MM.1S (cell line): ENCODE results near the gene IGF1R.

Source experiments
- DNase-seq: peaks from one replicate; pipeline ENCODE4 v3.0.0-alpha.2; 2015
- H2AFZ ChIP-seq: fragments of 300-600 bp; sonication (generic); 2 replicates; pipeline ENCODE4 v1.6.0; 2016; ENCODE audit warnings: antibody characterized with exemption, low read length
- H3F3A ChIP-seq: fragments of 300-600 bp; sonication (generic); 2 replicates; pipeline ENCODE4 v1.6.1; 2016; ENCODE audit warnings: mild to moderate bottlenecking, antibody characterized with exemption, low read length, moderate library complexity, mixed read lengths; ENCODE audit not compliant: insufficient read depth
- H3K27ac ChIP-seq: fragments of 300-600 bp; sonication (generic); 2 replicates; pipeline ENCODE4 v1.5.1; 2016; ENCODE audit warnings: mild to moderate bottlenecking, low read length
- H3K27me3 ChIP-seq: fragments of 300-600 bp; sonication (generic); replicated peaks from 2 replicates; pipeline ENCODE4 v1.6.0; 2016; ENCODE audit warnings: low read length; ENCODE audit not compliant: insufficient read depth
- H3K36me3 ChIP-seq: fragments of 300-600 bp; sonication (generic); replicated peaks from 2 replicates; pipeline ENCODE4 v1.6.1; 2016; ENCODE audit warnings: mild to moderate bottlenecking, low read length, mixed read lengths; ENCODE audit not compliant: insufficient read depth
- H3K4me1 ChIP-seq: fragments of 300-600 bp; sonication (generic); 2 replicates; pipeline ENCODE4 v1.6.1; 2016; ENCODE audit warnings: low read length, mixed read lengths
- H3K4me2 ChIP-seq: fragments of 300-600 bp; sonication (generic); 2 replicates; pipeline ENCODE4 v1.6.0; 2016; ENCODE audit warnings: low read depth, low read length
- H3K4me3 ChIP-seq: fragments of 300-600 bp; sonication (generic); 2 replicates; pipeline ENCODE4 v1.5.1; 2016; ENCODE audit warnings: low read length, mixed read lengths
- H3K79me2 ChIP-seq: fragments of 300-600 bp; sonication (generic); 2 replicates; pipeline ENCODE4 v1.6.1; 2016; ENCODE audit warnings: mixed run types, low read length, mixed read lengths
- H3K9ac ChIP-seq: fragments of 300-600 bp; sonication (generic); 2 replicates; pipeline ENCODE4 v1.6.1; 2016; ENCODE audit warnings: low read length, mixed read lengths
- H3K9me2 ChIP-seq: fragments of 300-600 bp; sonication (generic); replicated peaks from 2 replicates; pipeline ENCODE4 v1.6.1; 2016; ENCODE audit warnings: mild to moderate bottlenecking, low read length, mixed read lengths; ENCODE audit not compliant: insufficient read depth
- H3K9me3 ChIP-seq: fragments of 300-600 bp; sonication (generic); replicated peaks from 2 replicates; pipeline ENCODE4 v1.6.1; 2016; ENCODE audit warnings: mild to moderate bottlenecking, low read length, mixed read lengths; ENCODE audit not compliant: insufficient read depth
- H4K20me1 ChIP-seq: fragments of 300-600 bp; sonication (generic); 2 replicates; pipeline ENCODE4 v1.6.1; 2016; ENCODE audit warnings: mild to moderate bottlenecking, low read length, moderate library complexity, mixed read lengths; ENCODE audit not compliant: insufficient read depth
- EZH2 ChIP-seq: fragments of 300-600 bp; sonication (generic); optimal IDR thresholded peaks from 2 replicates; pipeline ENCODE3; 2017; ENCODE audit warnings: low read depth, mild to moderate bottlenecking, antibody characterized with exemption, low read length, mixed read lengths
- EZH2phosphoT487 ChIP-seq: fragments of 300-600 bp; sonication (generic); IDR thresholded peaks from 2 replicates; pipeline ENCODE4 v1.6.1; 2018; ENCODE audit warnings: antibody characterized with exemption, low read length
- TF ChIP-seq, protein P1 (sequence below): fragments of 300-600 bp; sonication (generic); IDR thresholded peaks from 2 replicates; pipeline ENCODE4 v1.5.1; 2016; ENCODE audit warnings: antibody characterized with exemption, low read length, mixed read lengths

Gene IGF1R

DNA sequence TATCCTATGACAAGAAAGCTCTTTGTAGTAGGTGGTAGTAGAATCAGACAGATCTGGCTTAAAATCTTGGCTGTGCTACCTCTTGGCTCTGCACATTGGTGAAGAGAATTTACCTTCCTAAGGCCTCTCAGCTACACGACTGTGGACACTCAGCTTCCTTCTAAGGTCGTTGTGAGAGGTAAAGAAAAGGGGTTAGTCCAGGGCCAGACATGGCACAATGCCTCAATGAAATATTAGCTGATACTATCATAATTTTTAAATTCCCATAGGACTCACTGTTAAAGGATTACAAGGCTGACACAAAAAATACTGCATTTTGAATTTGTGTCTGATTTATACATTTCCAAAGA is 80.4 kb downstream of the IGF1R start:
- no peak for DNase-seq
- Histone ChIP-seq H3K36me3 (no peaks in the 10 kb centered on the region), H3K9me3 (no peaks in the 10 kb centered on the region), H2AFZ (no peak overlapping the region), H3K4me1 (no peaks in the 10 kb centered on the region), H3K27ac (no peak overlapping the region), H3K4me2 (no peak overlapping the region), H3K9ac (no peak overlapping the region), H3K4me3 (no peak overlapping the region), H3F3A (no peaks in the 10 kb centered on the region), H4K20me1 (no peaks in the 10 kb centered on the region; the same call in 1 of the 2 replicates), H3K9me2 (no peaks in the 10 kb centered on the region), H3K79me2 (peaks cover 83% of the 10 kb centered on the region), H3K27me3 (no peaks in the 10 kb centered on the region)
- TF ChIP-seq EZH2phosphoT487 = no peak
- TF ChIP-seq, protein P1, sequence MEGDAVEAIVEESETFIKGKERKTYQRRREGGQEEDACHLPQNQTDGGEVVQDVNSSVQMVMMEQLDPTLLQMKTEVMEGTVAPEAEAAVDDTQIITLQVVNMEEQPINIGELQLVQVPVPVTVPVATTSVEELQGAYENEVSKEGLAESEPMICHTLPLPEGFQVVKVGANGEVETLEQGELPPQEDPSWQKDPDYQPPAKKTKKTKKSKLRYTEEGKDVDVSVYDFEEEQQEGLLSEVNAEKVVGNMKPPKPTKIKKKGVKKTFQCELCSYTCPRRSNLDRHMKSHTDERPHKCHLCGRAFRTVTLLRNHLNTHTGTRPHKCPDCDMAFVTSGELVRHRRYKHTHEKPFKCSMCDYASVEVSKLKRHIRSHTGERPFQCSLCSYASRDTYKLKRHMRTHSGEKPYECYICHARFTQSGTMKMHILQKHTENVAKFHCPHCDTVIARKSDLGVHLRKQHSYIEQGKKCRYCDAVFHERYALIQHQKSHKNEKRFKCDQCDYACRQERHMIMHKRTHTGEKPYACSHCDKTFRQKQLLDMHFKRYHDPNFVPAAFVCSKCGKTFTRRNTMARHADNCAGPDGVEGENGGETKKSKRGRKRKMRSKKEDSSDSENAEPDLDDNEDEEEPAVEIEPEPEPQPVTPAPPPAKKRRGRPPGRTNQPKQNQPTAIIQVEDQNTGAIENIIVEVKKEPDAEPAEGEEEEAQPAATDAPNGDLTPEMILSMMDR = no peak
- TF ChIP-seq EZH2 = no peak

DNA sequence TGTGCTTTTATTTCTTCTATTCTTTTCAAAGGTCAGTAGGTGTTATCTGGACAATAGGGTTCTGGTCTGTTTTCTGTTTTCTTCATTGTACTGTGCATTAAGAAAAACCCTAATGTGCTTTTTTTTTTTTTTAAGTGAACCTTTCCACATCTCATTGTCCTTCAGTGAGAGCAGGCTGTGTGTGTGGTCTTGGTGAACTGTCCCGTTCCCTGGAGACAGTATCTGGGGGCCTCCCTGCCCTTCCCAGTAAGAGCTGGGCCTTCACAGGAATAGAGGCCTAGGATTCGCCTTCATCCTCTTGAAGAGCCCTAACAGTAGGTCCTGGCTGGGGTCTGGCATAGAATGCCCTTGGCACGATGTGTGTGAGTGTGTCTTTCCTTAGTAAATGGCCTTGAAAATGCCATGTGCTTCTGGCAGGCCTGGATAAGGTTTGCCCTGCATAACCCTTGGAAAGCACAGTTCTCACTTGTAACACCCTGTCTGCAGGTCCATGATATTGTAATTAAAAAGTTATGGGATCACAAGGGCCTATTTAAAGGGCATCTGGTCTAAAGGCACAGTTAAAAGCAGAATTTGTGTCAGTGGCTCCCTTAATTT is 81.2 kb downstream of the IGF1R start:
- TF ChIP-seq EZH2phosphoT487 (no peak), EZH2 (no peak)
- TF ChIP-seq, protein P1 = no peak
- Histone ChIP-seq H3K27ac (no peak overlapping the region), H3F3A (no peaks in the 10 kb centered on the region), H3K79me2 (peaks cover 83% of the 10 kb centered on the region), H4K20me1 (no peaks in the 10 kb centered on the region; the same call in 1 of the 2 replicates), H3K4me1 (no peaks in the 10 kb centered on the region), H3K9me2 (no peaks in the 10 kb centered on the region), H3K27me3 (no peaks in the 10 kb centered on the region), H3K9ac (no peak overlapping the region), H3K36me3 (no peaks in the 10 kb centered on the region), H3K4me3 (no peak overlapping the region), H3K4me2 (no peak overlapping the region), H3K9me3 (no peaks in the 10 kb centered on the region), H2AFZ (no peak overlapping the region)
- no peak for DNase-seq

DNA sequence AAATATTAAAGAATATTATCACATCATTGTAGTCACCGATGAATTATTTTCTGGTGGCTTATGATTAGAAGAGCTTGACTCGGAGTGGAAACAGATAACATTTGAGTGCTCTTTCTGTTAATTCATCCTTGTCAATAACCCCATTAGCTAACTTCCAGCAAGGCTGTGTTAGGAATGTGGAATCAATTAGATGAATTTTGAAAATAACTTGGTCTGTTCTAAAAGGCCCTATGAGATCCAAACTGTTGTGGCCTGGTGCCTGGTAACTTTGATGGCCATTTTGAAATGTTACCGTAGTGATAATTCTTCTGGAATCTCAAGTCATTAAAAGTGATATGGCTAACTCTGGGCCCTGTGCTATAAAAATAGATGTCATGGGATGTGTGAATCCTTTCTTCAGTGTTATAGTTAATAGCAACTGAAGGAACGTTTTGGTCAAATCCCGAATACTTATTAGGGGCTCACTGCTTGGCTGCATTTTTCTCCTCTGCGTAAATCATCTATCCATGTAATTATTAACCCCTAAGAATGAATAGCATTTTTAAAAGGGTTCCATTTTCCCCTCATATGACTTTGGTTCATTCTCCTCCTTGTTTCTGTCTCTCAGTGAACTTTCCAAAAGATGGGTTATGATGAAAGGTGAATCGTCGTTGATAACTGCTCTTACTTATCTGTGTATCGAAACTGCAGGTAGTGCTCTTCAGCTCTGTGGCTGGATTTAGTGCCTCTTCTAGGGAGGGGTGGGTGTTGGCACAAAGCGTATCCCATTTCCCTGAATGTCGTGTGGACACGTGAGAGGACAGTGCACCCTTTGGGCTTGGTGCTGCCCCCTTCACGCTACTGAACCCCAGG is 82.7 kb downstream of the IGF1R start:
- Histone ChIP-seq H3K79me2 (peaks cover 90% of the 10 kb centered on the region), H2AFZ (no peak overlapping the region), H3F3A (no peaks in the 10 kb centered on the region), H3K4me3 (no peak overlapping the region), H3K36me3 (no peaks in the 10 kb centered on the region), H3K9me3 (no peaks in the 10 kb centered on the region), H4K20me1 (no peaks in the 10 kb centered on the region; the same call in 1 of the 2 replicates), H3K4me1 (no peaks in the 10 kb centered on the region), H3K4me2 (no peak overlapping the region), H3K27me3 (no peaks in the 10 kb centered on the region), H3K9ac (no peak overlapping the region), H3K27ac (no peak overlapping the region), H3K9me2 (no peaks in the 10 kb centered on the region)
- DNase-seq = no peak
- no peak for TF ChIP-seq EZH2phosphoT487
- TF ChIP-seq EZH2 = no peak
- TF ChIP-seq, protein P1 = no peak
